ENCODE data around the gene INTS6.

INTS6 gene

GRCh38 chr13:51437550-51438127 is 15.2 kb downstream of the INTS6 start:
- DNase-seq (ENCODE audit: extremely low spot score): no peak
- POLR2A ChIA-PET: no interaction called here
- CTCF ChIA-PET: interaction anchor here (10.6 kb wide), 1 partner anchor 359 kb away, joined by 59 read pairs; no protein-coding TSS in a partner anchor
- no peak for TF ChIP-seq CTCF (IDR thresholded peaks at IDR 0.05; ENCODE audit: control extremely low read depth, extremely low read depth, low read depth, missing control alignments)

GRCh38 chr13:51435002-51435578 is 17.7 kb downstream of the INTS6 start:
- ChIA-PET POLR2A (interaction anchor here (2.2 kb wide), 1 partner anchor 18 kb away, joined by 15 read pairs; the partner anchor contains the start of gene INTS6), CTCF (interaction anchor here (0.8 to 4.2 kb wide), 12 partner anchors 13 to 693 kb away, joined by 3 to 53 read pairs (median 4); no protein-coding TSS in a partner anchor)
- peak; percentile 21 for TF ChIP-seq CTCF (IDR thresholded peaks at IDR 0.05; ENCODE audit: control extremely low read depth, extremely low read depth, low read depth, missing control alignments)
- DNase-seq (ENCODE audit: extremely low spot score): no peak

GRCh38 chr13:51432576-51432975 is 20.3 kb downstream of the INTS6 start:
- ChIA-PET CTCF (interaction anchor here (0.6 to 4.2 kb wide), 11 partner anchors 9 to 382 kb away, joined by 3 to 53 read pairs (median 4); no protein-coding TSS in a partner anchor), POLR2A (interaction anchor here (0.9 kb wide), 1 partner anchor 20 kb away, joined by 3 read pairs; the partner anchor contains the start of gene INTS6)
- DNase-seq (ENCODE audit: extremely low spot score): no peak
- no peak for TF ChIP-seq CTCF (IDR thresholded peaks at IDR 0.05; ENCODE audit: control extremely low read depth, extremely low read depth, low read depth, missing control alignments)

- no peak for DNase-seq (ENCODE audit: extremely low spot score)
- TF ChIP-seq CTCF (IDR thresholded peaks at IDR 0.05; ENCODE audit: control extremely low read depth, extremely low read depth, low read depth, missing control alignments): no peak
- CTCF ChIA-PET: no interaction called here
- POLR2A ChIA-PET: no interaction called here
Measured at GRCh38 chr13:51426982-51427381, 25.9 kb downstream of the INTS6 start.

GRCh38 chr13:51425410-51426042 is 27.3 kb downstream of the INTS6 start:
- POLR2A ChIA-PET: interaction anchor here (1.2 kb wide), 1 partner anchor 28 kb away, joined by 7 read pairs; the partner anchor contains the start of gene INTS6
- CTCF ChIA-PET: interaction anchor here (0.6 kb wide), 1 partner anchor 374 kb away, joined by 3 read pairs; no protein-coding TSS in a partner anchor
- DNase-seq (ENCODE audit: extremely low spot score): no peak
- TF ChIP-seq CTCF (IDR thresholded peaks at IDR 0.05; ENCODE audit: control extremely low read depth, extremely low read depth, low read depth, missing control alignments): no peak

- no peak for TF ChIP-seq CTCF (IDR thresholded peaks at IDR 0.05; ENCODE audit: control extremely low read depth, extremely low read depth, low read depth, missing control alignments)
- POLR2A ChIA-PET: interaction anchor here (2.5 kb wide), 1 partner anchor 29 kb away, joined by 9 read pairs; the partner anchor contains the start of gene INTS6
- DNase-seq (ENCODE audit: extremely low spot score): no peak
- CTCF ChIA-PET: interaction anchor here (1.2 kb wide), 1 partner anchor 9 kb away, joined by 4 read pairs; no protein-coding TSS in a partner anchor
Measured at GRCh38 chr13:51423766-51424165, 29.1 kb downstream of the INTS6 start.

Data from GM10248 (cell line).